Esophagus muscularis mucosa (tissue), 4 donors: Measurements from ENCODE around the gene CCDC87. TPM values are rescaled to one million over a fixed set of nuclear protein-coding genes. Genes with fewer than 3 reads are reported as not detected.
A peak's percentile ranks its signal among the peaks of the same experiment; 100 is the strongest.

Experiments
- DNase-seq: peaks from one replicate; pipeline ENCODE4 v3.0.0-alpha.2; 2017; ENCODE audit errors: extremely low spot score
- H3K27ac ChIP-seq, 4 donors: fragments of 200-600 bp; sonication (generic); replicated peaks in 1 of 4; 1 replicate in 3 of 4; 2 replicates in 1 of 4; pipeline ENCODE4 v1.5.1; 2016 to 2019; ENCODE audit warnings: mild to moderate bottlenecking in 1 of 4
- H3K27me3 ChIP-seq, 4 donors: fragments of 200-600 bp; sonication (generic); one replicate each; pipeline versions ENCODE4 v1.5.1 to v1.6.0; 2016 to 2019
- H3K36me3 ChIP-seq, 4 donors: fragments of 200-600 bp; sonication (generic); one replicate each; pipeline ENCODE4 v1.5.1; 2016 to 2019
- H3K4me1 ChIP-seq, 4 donors: fragments of 200-600 bp; sonication (generic); one replicate each; pipeline ENCODE4 v1.5.1; 2016 to 2019
- H3K4me3 ChIP-seq, 4 donors: fragments of 200-600 bp; sonication (generic); 1 replicate in 2 of 4; 2 replicates in 2 of 4; pipeline ENCODE4 v1.5.1; 2016 to 2019; ENCODE audit warnings: mild to moderate bottlenecking in 4 of 4, moderate library complexity in 1 of 4
- H3K9me3 ChIP-seq, 4 donors: fragments of 200-600 bp; sonication (generic); 1 replicate in 3 of 4; 2 replicates in 1 of 4; pipeline ENCODE4 v1.5.1; 2016 to 2019
- CTCF ChIP-seq, 3 experiments: fragments of 200-600 bp in 2 of 3; fragments of 450-650 bp in 1 of 3; sonication (generic) in 2 of 3; IDR thresholded peaks; one replicate each; pipeline ENCODE4 v1.5.1; 2017 to 2019; ENCODE audit warnings: antibody characterized with exemption in 3 of 3, mild to moderate bottlenecking in 2 of 3, moderate library complexity in 1 of 3
- EP300 ChIP-seq: sonication (generic); formaldehyde crosslinking; IDR thresholded peaks from one replicate; pipeline ENCODE4 v1.6.1; 2017; ENCODE audit warnings: antibody characterized with exemption
- POLR2A ChIP-seq: fragments of 450-650 bp; IDR thresholded peaks from one replicate; pipeline ENCODE4 v1.6.1; 2017; ENCODE audit warnings: antibody characterized with exemption, moderate library complexity, mild to moderate bottlenecking, low read depth
- POLR2AphosphoS5 ChIP-seq, 2 donors: sonication (generic); formaldehyde crosslinking; IDR thresholded peaks; one replicate each; pipeline ENCODE4 v1.6.1; 2017; ENCODE audit warnings: antibody characterized with exemption in 2 of 2
- WGBS: methylation state at CpG from one replicate; pipeline ENCODE4 v1.1.5; 2018; 5-methylcytosine and 5-hydroxymethylcytosine counted together
- intact Hi-C: fragments of 100-400 bp; cut with DNase I; formaldehyde crosslinking; loops from one replicate; pipeline ENCODE4 v1.15.1; 2023
- total RNA-seq, 4 donors: library from RNA; depleted of rRNA; stranded (reverse); fragments of >200 nt; gene quantifications; one replicate each; pipeline versions ENCODE4 v1.1.0 to v1.2.1, GENCODE V29; 2016

CCDC87 gene
- total RNA-seq, 4 donors from 2014 or later: 0.17 to 0.83 (median 0.46) TPM

- intact Hi-C loops: no loop called here
- no peaks in the 10 kb centered on the region for H3K27me3 ChIP-seq
- peaks cover 14 to 36% (median 20%) of the 10 kb centered on the region in 4 donors for H3K4me1 ChIP-seq
- WGBS: 92% methylated on average over 4 of the region's 4 CpGs
- H3K4me3 ChIP-seq: no peak overlapping the region
- H3K9me3 ChIP-seq: no peaks in the 10 kb centered on the region
- TF ChIP-seq POLR2AphosphoS5 (IDR thresholded peaks at IDR 0.05): no peak
- no peak for TF ChIP-seq POLR2A
- no peak for TF ChIP-seq CTCF (IDR thresholded peaks at IDR 0.05)
- TF ChIP-seq EP300: no peak
- no peak for DNase-seq
- no peak overlapping the region for H3K27ac ChIP-seq
- peaks cover 16 to 49% (median 40%) of the 10 kb centered on the region in 4 donors for H3K36me3 ChIP-seq
Observed at GRCh38 chr11:66600631-66601233, 7.9 kb upstream of the CCDC87 start.

DNA sequence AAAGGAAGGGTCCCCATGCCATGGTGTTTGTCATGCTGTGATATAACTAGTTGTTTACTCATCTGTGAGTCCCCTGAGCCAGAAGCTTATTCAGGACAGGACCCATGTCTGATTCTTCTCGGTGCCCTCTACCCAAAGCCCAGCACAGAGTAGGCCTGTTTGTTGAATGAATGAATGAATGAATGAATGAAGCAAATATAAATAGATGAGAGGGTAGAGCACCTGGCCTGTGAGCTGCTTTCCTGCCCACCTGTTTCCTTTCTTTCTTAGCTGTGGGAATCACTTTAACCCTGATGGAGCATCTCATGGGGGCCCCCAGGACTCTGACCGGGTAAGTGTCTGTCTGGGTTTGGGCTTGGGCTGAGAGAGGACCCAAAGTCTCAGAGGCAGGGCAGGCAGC, 7.4 kb upstream of the CCDC87 start:
- Histone ChIP-seq H3K4me1 (peaks cover 17 to 41% (median 25%) of the 10 kb centered on the region in 4 donors), H3K4me3 (no peak overlapping the region), H3K27ac (no peak overlapping the region), H3K27me3 (no peaks in the 10 kb centered on the region), H3K9me3 (no peaks in the 10 kb centered on the region), H3K36me3 (peaks cover 10 to 44% (median 35%) of the 10 kb centered on the region in 4 donors)
- no peak for DNase-seq
- intact Hi-C loops: no loop called here
- 92% methylated on average over 2 of the region's 2 CpGs for WGBS
- TF ChIP-seq CTCF (IDR thresholded peaks at IDR 0.05) (no peak), POLR2AphosphoS5 (IDR thresholded peaks at IDR 0.05) (no peak), EP300 (no peak), POLR2A (no peak)

GRCh38 chr11:66598993-66599392, 6.1 kb upstream of the CCDC87 start:
- Histone ChIP-seq H3K4me1 (peaks cover 26 to 53% (median 37%) of the 10 kb centered on the region in 4 donors), H3K4me3 (no peak overlapping the region), H3K27me3 (no peaks in the 10 kb centered on the region), H3K27ac (no peak overlapping the region), H3K9me3 (no peaks in the 10 kb centered on the region), H3K36me3 (peaks cover 7 to 32% (median 24%) of the 10 kb centered on the region in 4 donors)
- WGBS: 100% methylated on average over 6 of the region's 6 CpGs
- TF ChIP-seq EP300 (no peak), POLR2A (no peak), POLR2AphosphoS5 (IDR thresholded peaks at IDR 0.05) (no peak), CTCF (IDR thresholded peaks at IDR 0.05) (no peak)
- intact Hi-C loops: no loop called here
- DNase-seq: no peak

- H3K27ac ChIP-seq: peak overlapping the region; percentile 53 to 71 (median 57)
- 55% methylated on average over 4 of the region's 5 CpGs for WGBS
- H3K4me1 ChIP-seq: peaks cover 26 to 52% (median 39%) of the 10 kb centered on the region in 4 donors
- no peak for TF ChIP-seq POLR2AphosphoS5 (IDR thresholded peaks at IDR 0.05)
- no peak for TF ChIP-seq POLR2A
- no peak for TF ChIP-seq CTCF (IDR thresholded peaks at IDR 0.05)
- TF ChIP-seq EP300: no peak
- H3K9me3 ChIP-seq: no peaks in the 10 kb centered on the region
- H3K36me3 ChIP-seq: peaks cover 4 to 17% (median 15%) of the 10 kb centered on the region in 4 donors
- no peak for DNase-seq
- intact Hi-C loops: no loop called here
- H3K27me3 ChIP-seq: no peaks in the 10 kb centered on the region
- no peak overlapping the region for H3K4me3 ChIP-seq
Observed at GRCh38 chr11:66595245-66595904, 2.5 kb upstream of the CCDC87 start.
